ENCODE results near the gene GRK3. TPM values are rescaled to one million over a fixed set of nuclear protein-coding genes. Genes with fewer than 3 reads are reported as not detected.

GRK3 gene
- total RNA-seq, 4 donors from 2014 or later = 3.6 to 10.9 (median 7.1) TPM

DNA sequence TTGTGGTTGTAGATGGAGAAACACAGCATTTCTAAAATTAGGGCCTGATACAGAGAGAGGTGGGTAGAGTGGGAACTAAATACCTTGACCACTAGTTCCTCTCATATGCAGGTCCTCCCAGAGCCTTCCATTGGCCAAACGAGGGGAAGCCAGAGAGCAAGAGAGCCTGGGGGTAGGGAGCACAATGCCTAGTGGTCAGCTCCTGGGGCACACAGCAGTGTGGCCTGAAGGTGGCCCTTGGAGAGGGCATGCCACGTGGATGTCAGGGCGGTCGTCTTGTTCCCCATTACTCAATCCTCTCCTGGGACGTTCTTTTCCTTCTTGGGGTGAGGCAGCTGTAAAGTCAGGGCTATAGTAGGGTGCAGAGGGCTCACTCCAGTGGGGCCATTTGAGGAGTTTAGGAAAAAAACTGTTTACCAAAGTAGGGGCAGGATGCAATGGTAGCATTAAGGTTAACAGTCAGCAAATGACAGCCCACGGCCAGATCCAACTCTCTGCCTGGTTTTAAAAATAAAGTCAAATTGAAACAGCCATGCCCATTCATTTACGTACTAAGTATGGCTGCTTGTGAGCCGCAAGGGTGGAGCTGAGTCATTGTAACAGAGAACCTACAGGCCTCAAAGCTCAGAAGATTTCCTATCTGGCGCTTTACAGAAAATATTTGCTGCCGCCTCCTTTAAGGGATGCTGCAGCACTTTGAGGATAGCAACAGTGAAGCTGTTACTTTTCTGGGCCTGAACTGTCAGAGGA lies 185.1 kb downstream of the GRK3 start:
- TF ChIP-seq POLR2A (IDR thresholded peaks at IDR 0.05) (no peak), EP300 (IDR thresholded peaks at IDR 0.05) (no peak), CTCF (IDR thresholded peaks at IDR 0.05) (no peak), POLR2AphosphoS5 (IDR thresholded peaks at IDR 0.05) (no peak)
- no peak for DNase-seq (ENCODE audit: low spot score in 2 of 2)
- no peaks in the 10 kb centered on the region for H3K36me3 ChIP-seq
- H3K4me3 ChIP-seq = no peak overlapping the region
- H3K27ac ChIP-seq = no peak overlapping the region
- H3K4me1 ChIP-seq = no peaks in the 10 kb centered on the region
- H3K27me3 ChIP-seq = no peaks in the 10 kb centered on the region
- no peaks in the 10 kb centered on the region for H3K9me3 ChIP-seq
- 81% methylated on average over 7 of the region's 10 CpGs for WGBS

- H3K27ac ChIP-seq = no peak overlapping the region
Measured at GRCh38 chr22:25750569-25751173, 186.2 kb downstream of the GRK3 start.

DNA sequence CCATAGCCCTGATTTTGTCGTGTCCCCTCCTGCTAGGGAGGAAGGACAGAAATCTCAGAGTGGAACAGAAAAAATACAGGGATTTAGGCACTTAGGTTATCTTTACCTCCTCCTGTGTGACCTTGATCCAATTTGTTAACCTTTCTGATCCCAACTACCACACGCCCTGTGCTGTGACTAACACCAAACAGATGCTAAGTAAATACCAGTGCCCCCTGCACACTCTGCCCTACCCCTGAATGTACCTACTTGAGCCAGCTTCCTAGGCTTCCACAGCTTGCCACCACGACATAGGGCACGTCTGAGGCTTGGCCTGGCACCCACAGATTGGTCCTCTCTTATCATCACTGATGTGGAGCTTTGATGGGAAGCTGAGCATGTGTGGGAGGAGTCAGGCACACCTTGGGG lies 186.7 kb downstream of the GRK3 start:
- Histone ChIP-seq H3K27me3 (no peaks in the 10 kb centered on the region), H3K4me3 (no peak overlapping the region), H3K36me3 (no peaks in the 10 kb centered on the region), H3K9me3 (no peaks in the 10 kb centered on the region), H3K4me1 (no peaks in the 10 kb centered on the region), H3K27ac (no peak overlapping the region)
- TF ChIP-seq POLR2A (IDR thresholded peaks at IDR 0.05) (no peak), EP300 (IDR thresholded peaks at IDR 0.05) (no peak), POLR2AphosphoS5 (IDR thresholded peaks at IDR 0.05) (no peak), CTCF (IDR thresholded peaks at IDR 0.05) (no peak)
- 58% methylated on average over 4 of the region's 4 CpGs for WGBS
- DNase-seq (ENCODE audit: low spot score in 2 of 2) = no peak

More at GRCh38 chr22:25750569-25751173, 186.2 kb downstream of the GRK3 start:
- Histone ChIP-seq H3K36me3 (no peaks in the 10 kb centered on the region), H3K4me3 (no peak overlapping the region), H3K4me1 (no peaks in the 10 kb centered on the region), H3K9me3 (no peaks in the 10 kb centered on the region), H3K27me3 (no peaks in the 10 kb centered on the region)
- no peak for TF ChIP-seq CTCF (IDR thresholded peaks at IDR 0.05)
- no peak for TF ChIP-seq EP300 (IDR thresholded peaks at IDR 0.05)
- no peak for TF ChIP-seq POLR2A (IDR thresholded peaks at IDR 0.05)
- no peak for TF ChIP-seq POLR2AphosphoS5 (IDR thresholded peaks at IDR 0.05)
- 24% methylated on average over 5 of the region's 6 CpGs for WGBS
- DNase-seq (ENCODE audit: low spot score in 2 of 2) = no peak

DNA sequence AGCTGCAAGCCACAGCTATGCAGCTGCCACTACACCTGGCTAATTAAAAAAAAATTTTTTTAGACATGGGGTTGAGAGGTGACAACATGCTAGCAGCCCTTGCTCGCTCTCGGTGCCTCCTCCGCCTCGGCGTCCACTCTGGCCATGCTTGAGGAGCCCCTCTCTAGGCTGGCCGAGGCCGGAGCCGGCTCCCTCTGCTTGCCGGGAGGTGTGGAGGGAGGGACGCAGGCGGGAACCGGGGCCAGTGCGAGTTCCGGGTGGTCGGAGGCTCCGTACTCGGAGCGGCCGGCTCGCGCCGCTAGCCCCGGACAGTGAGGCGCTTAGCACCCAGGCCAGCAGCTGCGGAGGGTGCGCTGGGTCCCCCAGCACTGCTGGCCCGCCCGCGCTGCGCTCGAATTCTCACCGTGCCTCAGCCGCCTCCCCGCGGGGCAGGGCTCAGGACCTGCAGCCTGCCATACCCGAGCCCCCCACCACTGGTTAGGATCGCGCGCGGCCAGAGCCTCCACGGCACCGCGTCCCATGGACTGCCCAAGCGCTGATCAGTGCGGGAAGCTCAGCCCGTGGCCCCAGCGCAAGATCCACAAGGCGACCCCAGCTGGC lies 188.2 kb downstream of the GRK3 start:
- no peak for DNase-seq (ENCODE audit: low spot score in 2 of 2)
- WGBS = 87% methylated on average over 20 of the region's 48 CpGs
- H3K9me3 ChIP-seq = no peaks in the 10 kb centered on the region
- H3K4me3 ChIP-seq = no peak overlapping the region
- no peak for TF ChIP-seq CTCF (IDR thresholded peaks at IDR 0.05)
- TF ChIP-seq EP300 (IDR thresholded peaks at IDR 0.05) = no peak
- no peak for TF ChIP-seq POLR2A (IDR thresholded peaks at IDR 0.05)
- no peak for TF ChIP-seq POLR2AphosphoS5 (IDR thresholded peaks at IDR 0.05)
- no peaks in the 10 kb centered on the region for H3K27me3 ChIP-seq
- no peaks in the 10 kb centered on the region for H3K4me1 ChIP-seq
- H3K27ac ChIP-seq = no peak overlapping the region
- H3K36me3 ChIP-seq = no peaks in the 10 kb centered on the region

DNA sequence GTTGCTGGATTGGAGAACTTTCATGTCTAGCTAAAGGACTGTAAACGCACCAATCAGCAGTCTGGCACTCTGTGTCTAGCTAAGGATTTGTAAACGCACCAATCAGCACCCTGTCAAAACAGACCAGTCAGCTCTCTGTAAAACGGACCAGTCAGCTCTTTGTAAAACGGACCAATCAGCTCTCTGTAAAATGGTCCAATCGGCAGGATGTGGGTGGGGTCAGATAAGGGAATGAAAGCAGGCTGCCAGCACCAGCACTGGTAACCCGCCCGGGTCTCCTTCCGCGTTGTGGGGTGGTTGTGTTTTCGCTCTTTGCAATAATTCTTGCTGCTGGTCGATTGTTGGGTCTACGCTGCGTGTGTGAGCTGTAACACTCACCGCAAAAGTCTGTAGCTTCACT lies 188.8 kb downstream of the GRK3 start:
- no peak overlapping the region for H3K4me3 ChIP-seq

More for the DNA sequence above, 188.8 kb downstream of the GRK3 start:
- H3K9me3 ChIP-seq = no peaks in the 10 kb centered on the region
- H3K27ac ChIP-seq = no peak overlapping the region
- H3K36me3 ChIP-seq = no peaks in the 10 kb centered on the region
- TF ChIP-seq CTCF (IDR thresholded peaks at IDR 0.05) (no peak), EP300 (IDR thresholded peaks at IDR 0.05) (no peak), POLR2AphosphoS5 (IDR thresholded peaks at IDR 0.05) (no peak), POLR2A (IDR thresholded peaks at IDR 0.05) (no peak)
- H3K4me1 ChIP-seq = no peaks in the 10 kb centered on the region
- WGBS = 89% methylated on average over 14 of the region's 14 CpGs
- DNase-seq (ENCODE audit: low spot score in 2 of 2) = no peak
- H3K27me3 ChIP-seq = no peaks in the 10 kb centered on the region

Data from suprapubic skin (tissue), 4 donors.